Measurements from ENCODE around the gene ARHGAP19. TPM values are rescaled to one million over a fixed set of nuclear protein-coding genes. Genes with fewer than 3 reads are reported as not detected.
"Not testable (repeated sequence)": the region's sequence is repeated elsewhere in the genome, so short reads cannot be mapped to it uniquely, and the experiment has no call there.

Gene ARHGAP19
- total RNA-seq, 1 experiment from 2014 or later: 13.5 TPM

GRCh38 chr10:97279121-97279815, 13.2 kb downstream of the ARHGAP19 start:
- peak; percentile 63 for DNase-seq (ENCODE audit: low read depth)

- peak; percentile 91 for DNase-seq (ENCODE audit: low read depth)
Observed at GRCh38 chr10:97278491-97278989, 13.9 kb downstream of the ARHGAP19 start.

- peak; percentile 5 for DNase-seq (ENCODE audit: low read depth)
Observed at GRCh38 chr10:97277551-97277950, 14.9 kb downstream of the ARHGAP19 start.

DNA sequence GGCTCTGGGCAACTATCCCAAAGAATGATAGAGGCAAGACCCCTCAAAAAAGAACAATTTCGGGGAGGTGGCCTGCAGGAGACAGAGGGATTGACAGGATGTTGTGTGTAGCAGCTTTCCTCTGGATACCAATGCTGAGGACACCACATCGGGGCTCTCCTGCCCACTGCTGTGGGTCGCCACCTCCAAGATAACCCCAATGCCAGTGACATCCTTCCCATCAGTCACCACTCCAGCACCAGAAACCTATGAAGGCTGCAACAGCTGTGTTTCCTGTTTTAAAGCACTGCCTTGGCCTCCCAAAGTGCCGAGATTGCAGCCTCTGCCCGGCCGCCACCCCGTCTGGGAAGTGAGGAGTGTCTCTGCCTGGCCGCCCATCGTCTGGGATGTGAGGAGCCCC, 17.6 kb downstream of the ARHGAP19 start:
- peak; percentile 17 for DNase-seq (ENCODE audit: low read depth)

DNA sequence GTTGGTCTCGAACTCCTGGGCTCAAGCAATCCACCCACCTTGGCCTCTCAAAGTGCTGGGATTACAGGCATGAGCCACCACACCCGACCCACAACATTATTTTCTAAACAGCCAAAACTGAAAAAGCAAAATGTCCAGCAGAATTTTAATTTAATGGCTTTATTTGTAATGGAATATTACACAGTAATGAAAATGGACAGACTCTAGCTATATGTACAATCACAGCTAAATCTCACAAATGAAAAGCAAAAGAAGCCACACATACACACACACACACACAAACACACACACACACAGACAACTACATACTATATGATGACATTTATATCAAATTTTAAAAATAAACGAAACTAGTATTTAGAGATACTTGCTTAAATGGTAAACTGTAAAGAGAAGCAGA, 18.7 kb downstream of the ARHGAP19 start:
- no peak for DNase-seq (ENCODE audit: low read depth)

DNA sequence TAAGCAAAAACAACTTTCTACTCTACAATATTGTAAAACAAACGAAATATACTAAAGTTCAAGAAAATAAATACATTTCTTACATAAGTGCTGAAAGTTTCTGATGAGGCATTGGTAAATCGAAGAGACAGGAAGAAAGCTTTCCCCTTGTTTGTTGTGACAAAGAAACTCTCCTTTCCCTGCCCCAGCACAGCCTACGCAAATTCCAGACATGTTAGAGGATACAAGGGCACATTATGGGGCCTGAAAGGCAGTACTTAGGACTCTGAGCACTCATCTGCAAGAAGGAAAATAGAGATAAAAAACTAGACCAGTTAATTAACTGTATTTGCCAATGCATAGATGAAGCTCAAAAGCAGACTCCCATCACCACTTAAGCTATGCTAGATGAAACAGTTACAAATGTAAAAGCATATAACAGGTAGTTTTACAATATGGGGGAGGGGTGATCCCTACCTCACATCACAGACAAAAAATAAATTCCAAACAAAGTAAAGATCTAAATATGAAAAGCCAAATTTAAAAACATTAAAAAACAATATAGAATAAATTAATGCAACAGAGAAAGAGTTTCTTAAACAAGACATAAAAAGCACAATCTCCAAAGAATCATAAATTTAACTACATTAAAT, 21.8 kb downstream of the ARHGAP19 start:
- peak; percentile 19 for DNase-seq (ENCODE audit: low read depth)

GRCh38 chr10:97267671-97268070, 24.8 kb downstream of the ARHGAP19 start:
- no peak for DNase-seq (ENCODE audit: low read depth)

GRCh38 chr10:97265095-97265494, 27.3 kb downstream of the ARHGAP19 start:
- DNase-seq (ENCODE audit: low read depth): not testable (repeated sequence)

GRCh38 chr10:97263971-97264370, 28.5 kb downstream of the ARHGAP19 start:
- DNase-seq (ENCODE audit: low read depth): no peak

GRCh38 chr10:97261656-97262055, 30.8 kb downstream of the ARHGAP19 start:
- no peak for DNase-seq (ENCODE audit: low read depth)

- DNase-seq (ENCODE audit: low read depth): no peak
Observed at GRCh38 chr10:97261183-97261582, 31.3 kb downstream of the ARHGAP19 start.

GRCh38 chr10:97259119-97259518, 33.3 kb downstream of the ARHGAP19 start:
- DNase-seq (ENCODE audit: low read depth): no peak

DNA sequence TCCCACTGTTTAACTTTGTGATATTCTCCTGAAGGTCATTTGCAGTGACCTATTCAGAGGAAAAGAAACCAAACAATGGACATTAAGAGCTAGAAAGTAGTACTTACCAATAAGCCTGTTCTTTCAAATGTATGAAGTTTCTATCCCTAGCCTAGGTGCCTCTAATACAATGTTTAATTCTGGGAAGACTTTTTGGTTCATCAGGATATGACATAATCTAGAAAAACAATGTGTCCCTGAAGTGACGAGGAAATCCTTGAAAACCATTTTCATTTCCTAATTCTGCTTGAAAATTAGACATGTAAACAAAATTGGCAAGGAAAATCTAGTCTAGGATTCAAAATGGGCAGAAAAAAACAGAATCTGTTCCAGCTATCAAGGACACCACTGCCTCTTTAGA, 36.1 kb downstream of the ARHGAP19 start:
- no peak for DNase-seq (ENCODE audit: low read depth)

GRCh38 chr10:97255512-97256293, 36.7 kb downstream of the ARHGAP19 start:
- DNase-seq (ENCODE audit: low read depth): no peak

GRCh38 chr10:97254694-97255093, 37.7 kb downstream of the ARHGAP19 start:
- no peak for DNase-seq (ENCODE audit: low read depth)

DNA sequence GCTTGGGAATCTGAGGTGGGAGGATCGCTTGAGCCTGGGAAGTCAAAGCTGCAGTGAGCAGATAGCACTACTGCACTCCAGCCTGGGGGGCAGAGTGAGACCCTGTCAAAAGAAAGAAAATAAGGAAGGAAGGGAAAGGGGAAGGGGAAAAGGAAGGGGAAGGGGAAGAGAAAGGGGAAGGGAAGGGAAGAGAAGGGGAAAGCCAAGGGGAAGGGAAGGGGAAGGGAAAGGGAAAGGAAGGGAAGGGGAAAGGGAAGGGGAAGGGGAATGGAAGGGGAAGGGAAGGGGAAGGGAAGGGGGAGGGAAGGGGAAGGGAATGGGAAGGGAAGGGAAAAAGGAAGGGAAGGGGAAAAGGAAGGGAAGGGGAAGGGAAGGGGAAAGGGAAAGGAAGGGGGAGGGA, 41.5 kb downstream of the ARHGAP19 start:
- DNase-seq (ENCODE audit: low read depth): no peak

- DNase-seq (ENCODE audit: low read depth): no peak
Observed at GRCh38 chr10:97243836-97244235, 48.6 kb downstream of the ARHGAP19 start.

DNA sequence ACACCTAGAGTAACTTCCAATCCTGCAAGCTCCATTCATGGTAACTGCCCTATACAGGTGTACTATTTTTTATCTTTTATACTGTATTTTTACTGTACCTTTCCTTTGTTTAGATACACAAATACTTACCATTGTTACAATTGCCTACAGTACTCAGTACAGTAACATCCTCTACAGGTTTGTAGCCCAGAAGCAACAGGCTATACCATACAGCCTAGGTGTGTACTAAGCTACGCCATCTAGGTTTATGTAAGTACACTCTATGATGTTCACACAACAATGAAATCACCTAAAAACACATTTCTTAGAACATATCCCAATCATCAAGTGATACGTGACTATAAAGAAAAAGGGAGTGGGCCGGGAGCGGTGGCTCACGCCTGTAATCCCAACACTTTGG, 53.6 kb downstream of the ARHGAP19 start:
- DNase-seq (ENCODE audit: low read depth): no peak

- no peak for DNase-seq (ENCODE audit: low read depth)
Observed at GRCh38 chr10:97235353-97235752, 57.1 kb downstream of the ARHGAP19 start.

- peak; percentile 49 for DNase-seq (ENCODE audit: low read depth)
Observed at GRCh38 chr10:97234400-97234799, 58.0 kb downstream of the ARHGAP19 start.

DNA sequence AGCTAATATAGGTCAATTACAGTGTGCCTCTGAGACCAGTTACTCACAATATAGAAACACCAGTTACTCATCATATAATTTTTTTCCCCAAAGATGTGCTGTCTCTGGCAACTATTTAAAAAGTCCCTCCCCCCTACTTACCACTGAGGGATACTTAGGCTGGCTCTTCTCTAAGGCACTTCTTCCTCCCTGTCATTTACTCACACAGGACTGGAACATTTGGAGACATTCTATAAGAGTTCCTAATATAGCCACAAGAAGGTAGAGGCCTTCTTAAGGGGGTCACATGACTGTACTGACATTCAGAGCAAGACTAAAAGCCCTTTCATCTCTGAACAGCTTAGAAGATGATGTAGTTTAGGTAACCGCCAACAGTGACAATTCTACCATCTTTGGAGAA, 62.3 kb downstream of the ARHGAP19 start:
- peak; percentile 52 for DNase-seq (ENCODE audit: low read depth)

DNA sequence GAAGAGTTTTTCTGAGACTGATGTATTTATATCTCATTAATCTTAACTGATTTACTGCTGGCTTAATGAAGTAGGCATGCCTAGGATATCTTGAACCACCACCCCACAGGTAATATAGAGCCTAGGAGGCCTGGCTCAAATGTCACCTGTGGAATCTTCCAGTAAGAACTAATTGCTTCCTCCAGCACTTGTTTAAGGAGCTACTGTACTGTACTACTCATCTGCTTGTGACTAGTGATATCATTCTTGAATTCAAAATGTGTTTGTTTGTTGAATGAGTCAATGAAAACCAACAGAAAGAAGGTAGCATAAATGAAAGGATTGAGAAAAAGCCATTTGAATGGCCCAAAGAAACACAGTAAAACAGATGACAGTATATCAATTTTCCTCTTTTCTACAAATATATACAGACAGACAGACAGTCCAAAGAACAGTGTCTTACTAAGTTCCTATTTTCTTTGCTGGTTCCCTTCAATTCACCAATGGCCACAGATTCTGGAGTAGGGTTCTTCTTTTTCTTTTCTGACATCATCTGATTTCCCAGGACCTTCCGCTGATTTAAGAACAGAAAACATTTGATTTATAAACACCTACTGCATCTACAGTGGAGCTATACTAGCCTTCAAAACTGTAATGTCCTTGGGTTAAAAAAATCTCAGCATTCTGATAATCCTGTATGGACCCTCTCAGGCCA, 63.0 kb downstream of the ARHGAP19 start:
- DNase-seq (ENCODE audit: low read depth): peak; percentile 30
